ENCODE results near the gene MYH7.
"Not testable (repeated sequence)": the region's sequence is repeated elsewhere in the genome, so short reads cannot be mapped to it uniquely, and the experiment has no call there.

The MYH7 gene

DNA sequence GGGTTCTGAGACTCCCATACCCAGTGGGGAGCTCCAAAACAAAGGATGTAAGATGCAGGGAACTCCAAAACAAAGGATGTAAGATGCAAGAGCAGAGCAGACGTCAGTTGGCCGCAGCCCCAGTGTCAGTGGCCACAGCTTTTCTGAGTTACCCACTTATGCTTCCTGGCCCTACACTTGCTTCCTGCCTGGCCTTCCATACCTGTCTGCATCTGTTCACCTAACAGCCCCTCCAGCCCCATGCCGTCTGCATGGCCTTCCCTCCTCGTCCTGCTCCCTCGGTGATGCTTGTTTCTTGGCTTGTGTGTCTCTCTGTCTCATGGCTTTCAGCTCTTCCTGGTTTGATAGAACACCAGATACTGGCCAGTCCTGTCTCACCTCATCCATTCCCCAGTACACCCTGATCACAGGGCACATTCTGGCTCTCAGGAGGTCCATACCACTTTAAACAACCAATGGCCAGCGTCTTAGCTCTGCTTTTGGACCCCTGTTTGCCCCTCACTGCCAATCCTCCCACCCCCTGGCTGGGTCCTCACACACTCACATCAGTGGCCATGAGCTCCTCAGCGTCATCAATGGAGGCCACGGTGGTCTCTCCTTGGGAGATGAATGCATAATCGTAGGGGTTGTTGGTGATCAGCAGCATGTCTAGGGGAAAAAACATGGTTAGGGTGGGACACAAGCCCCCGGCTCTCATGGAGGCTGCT lies 5.3 kb downstream of the MYH7 start:
- no peak for DNase-seq

DNA sequence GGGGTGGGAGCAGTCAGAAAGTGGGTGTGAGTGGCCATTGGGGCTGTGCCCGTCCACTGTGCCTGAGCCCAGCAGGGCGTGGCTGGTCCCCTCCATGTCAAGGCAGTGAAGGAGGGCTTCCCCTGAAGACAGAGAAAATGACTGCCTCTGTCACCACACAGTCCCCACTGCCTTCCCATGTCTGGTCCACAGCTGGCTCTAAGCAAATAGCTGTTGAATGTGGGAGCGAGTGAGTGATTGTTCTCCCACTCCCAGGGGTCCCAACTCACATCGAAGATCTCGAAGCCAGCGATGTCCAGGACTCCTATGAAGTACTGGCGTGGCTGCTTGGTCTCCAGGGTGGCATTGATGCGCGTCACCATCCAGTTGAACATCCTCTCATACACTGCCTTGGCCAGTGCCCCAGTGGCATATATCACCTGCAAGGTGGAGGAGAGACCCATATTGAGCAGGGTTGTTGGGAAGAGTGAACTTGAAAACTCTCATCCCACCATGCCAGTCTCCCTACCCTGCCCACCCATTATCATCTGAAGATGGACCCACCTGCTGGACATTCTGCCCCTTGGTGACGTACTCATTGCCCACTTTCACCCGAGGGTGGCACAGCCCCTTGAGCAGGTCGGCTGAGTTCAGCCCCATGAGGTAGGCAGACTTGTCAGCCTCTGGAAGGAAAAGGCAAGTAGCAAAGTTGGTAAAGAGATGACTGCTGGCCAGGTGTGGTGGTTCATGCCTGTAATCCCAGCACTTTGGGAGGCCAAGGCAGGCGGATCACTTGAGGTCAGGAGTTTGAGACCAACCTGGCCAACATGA lies 6.6 kb downstream of the MYH7 start:
- no peak for DNase-seq

DNA sequence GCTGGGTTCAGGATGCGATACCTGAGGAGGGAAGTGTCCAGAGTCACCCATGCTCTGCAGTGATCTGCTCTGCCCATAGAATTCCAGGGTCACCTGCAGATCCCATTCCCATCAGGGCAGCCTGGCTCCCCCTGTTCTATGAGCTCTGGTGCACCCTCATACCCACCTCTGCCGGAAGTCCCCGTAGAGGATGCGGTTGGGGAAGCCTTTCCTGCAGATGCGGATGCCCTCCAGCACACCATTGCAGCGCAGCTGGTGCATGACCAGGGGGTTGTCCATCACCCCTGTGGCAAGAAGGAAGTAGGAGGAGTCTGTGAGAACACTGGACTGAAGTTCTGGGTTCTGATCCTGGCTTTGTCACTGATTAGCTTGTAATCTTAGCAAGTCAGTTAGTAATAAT lies 9.7 kb downstream of the MYH7 start:
- DNase-seq = not testable (repeated sequence)

DNA sequence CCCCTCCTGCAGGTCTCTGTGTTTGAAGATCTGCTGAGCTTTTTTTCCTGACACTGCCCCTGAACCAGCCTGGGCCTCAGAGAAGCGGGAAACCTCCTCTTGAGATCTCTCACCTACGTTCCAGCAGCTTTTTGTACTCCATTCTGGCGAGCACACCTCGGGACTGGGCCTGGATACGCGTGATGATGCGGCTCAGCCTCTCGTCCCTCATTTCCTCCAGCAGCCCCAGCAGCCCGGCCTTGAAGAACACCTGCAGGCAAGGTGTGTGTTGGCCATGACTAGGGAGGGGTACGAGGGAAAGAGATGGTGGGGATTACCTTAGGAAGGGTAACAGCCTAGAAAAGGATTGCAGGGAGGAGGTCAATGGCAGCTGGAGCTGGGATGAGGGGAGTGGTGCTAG lies 10.3 kb downstream of the MYH7 start:
- DNase-seq = no peak

DNA sequence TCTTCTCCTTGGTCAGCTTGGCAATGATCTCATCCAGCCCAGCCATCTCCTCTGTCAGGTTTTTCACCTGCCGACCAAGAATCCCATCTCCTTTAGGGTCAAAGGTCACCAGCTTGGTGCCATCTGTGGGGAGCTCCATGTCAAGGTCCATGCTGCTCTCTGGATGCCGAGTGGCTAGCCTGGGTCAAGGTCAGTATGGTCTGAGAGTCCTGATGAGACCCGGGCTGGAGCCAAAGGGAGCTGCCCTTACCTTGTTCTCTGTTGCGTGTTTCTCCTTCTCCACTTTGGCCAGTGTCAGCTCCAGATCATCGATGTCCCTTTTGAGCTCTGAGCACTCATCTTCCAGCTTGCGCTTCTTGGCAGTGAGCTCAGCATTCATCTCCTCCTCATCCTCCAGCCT lies 11.8 kb downstream of the MYH7 start:
- DNase-seq = no peak

DNA sequence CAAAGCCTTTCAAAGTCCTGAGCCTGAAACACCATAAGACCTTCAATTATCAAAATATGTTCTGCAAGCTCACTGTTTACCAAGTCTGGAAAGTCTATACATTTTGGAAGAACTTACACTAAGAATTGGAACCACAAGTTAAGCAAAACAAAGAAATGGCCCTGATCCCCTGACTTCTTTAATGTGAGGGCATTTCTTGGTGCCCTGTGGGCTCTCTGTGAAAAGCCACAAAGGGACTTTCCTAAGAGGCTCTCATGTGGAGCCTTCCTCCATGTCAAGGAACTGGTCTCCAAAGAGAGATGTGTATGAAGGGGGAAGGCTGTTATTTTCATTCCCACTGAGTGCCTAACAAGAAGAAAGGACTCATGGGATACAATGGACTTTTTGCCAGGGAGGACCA lies 13.9 kb downstream of the MYH7 start:
- DNase-seq = no peak

DNA sequence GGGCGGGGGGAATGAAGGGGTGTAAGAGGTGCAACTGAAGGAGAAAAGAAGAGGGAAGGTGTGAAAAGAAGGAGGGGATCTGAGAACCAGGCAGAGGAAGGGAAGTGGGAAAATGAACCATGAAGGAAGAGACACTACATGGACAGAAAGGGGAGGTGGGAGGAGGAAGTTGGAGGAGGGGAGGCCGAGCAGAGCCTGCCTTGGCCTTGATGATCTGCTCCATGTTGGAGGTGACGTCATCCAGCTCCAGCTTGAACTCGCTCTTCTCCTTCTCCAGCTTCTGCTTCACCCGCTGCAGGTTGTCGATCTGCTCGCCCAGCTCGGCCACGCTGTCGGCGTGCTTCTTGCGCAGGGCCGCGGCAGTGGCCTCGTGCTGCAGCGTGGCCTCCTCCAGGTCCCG lies 15.8 kb downstream of the MYH7 start:
- not testable (repeated sequence) for DNase-seq

DNA sequence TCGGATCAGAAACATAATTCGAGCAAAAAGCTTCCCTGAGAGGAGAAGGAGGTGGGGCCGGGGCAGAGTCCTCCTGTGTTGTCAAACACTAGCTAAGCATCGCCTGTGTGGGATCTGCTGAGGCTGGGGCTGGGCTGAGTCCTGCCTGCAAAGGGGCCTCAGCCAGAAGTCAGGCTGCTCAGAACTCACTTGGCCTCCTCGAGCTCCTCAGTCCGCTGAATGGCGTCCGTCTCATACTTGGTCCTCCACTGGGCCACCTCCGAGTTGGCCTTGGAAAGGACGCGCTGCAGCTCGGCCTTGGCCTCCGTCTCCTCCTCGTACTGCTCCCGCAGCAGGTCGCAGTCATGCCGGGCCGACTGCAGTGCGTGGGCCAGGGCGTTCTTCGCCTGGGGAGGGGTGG lies 17.4 kb downstream of the MYH7 start:
- no peak for DNase-seq

DNA sequence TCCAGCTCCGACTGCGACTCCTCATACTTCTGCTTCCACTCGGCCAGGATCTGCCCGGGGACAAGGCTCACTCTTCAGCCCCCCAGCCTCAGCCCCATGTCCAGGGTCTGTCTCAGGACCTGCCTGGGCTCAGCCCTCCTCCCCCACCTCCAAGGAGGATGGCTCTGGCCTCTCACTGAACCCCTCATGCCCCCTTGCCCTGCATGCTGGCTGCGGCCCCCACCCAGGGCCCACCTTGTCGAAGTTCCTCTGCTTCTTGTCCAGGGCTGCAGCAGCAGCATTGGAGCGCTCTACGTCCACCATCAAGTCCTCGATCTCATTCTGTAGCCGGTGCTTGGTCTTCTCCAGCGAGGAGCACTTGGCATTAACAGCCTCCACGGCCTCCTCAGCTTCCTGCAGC lies 18.2 kb downstream of the MYH7 start:
- not testable (repeated sequence) for DNase-seq

DNA sequence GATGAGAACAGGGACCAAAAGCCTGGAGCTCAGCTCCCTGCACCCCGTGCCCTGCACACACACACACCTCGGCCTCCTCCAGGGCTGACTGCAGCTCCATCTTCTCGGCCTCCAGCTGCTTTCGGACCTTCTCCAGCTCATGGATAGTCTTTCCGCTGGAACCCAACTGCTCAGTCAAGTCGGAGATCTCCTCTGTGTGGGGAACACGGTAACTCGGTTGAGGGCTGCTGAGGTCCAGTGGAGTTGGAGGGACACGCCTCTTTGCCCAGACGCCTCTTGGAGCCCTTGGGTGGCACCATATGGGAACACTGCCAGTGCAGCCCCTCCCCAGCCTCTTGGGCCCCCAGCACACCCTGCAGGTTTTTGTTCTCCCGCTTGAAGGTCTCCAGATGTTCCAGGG lies 18.7 kb downstream of the MYH7 start:
- DNase-seq = no peak

DNA sequence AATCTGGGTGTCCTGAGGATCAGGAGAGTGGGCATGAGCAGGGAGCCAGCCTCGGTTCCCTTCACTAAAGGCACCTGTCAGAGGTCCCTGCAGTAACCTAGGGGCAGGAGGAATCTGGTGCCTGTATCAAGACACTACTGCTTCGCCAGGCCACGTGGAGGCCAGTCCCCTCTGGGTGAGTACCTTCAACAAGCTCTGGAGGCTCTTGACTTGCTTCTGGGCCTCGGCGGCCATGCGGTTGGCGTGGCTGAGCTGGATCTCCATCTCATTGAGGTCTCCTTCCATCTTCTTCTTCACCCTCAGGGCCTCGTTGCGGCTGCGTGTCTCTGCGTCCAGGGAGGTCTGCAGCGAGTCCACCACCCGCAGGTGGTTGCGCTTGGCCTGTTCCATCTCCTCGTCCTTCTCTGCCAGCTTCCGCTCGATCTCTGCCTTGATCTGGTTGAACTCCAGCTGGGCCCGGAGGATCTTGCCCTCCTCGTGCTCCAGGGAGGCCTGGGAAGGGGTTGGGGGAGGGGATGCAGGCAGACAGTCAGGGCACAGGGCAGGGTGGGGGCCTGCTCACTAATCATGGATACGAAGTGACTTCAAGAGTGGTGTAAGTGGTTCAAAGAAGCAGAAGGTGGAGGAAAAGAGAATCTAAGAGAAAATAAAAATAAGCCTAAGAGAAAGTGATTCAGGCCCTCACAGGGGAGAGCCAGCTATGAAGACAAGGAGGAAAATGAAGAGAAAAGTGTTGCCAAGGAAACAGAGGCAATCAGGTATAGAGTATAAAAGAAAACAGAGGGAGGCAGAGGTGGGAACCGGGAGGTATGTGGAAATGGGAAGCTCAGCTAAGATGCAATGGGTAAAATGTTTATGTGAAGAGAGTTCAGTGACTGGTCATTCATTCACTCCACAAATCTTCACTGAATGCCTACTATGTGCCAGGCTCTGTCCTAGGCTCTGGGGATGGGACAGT lies 19.4 kb downstream of the MYH7 start:
- DNase-seq = no peak

DNA sequence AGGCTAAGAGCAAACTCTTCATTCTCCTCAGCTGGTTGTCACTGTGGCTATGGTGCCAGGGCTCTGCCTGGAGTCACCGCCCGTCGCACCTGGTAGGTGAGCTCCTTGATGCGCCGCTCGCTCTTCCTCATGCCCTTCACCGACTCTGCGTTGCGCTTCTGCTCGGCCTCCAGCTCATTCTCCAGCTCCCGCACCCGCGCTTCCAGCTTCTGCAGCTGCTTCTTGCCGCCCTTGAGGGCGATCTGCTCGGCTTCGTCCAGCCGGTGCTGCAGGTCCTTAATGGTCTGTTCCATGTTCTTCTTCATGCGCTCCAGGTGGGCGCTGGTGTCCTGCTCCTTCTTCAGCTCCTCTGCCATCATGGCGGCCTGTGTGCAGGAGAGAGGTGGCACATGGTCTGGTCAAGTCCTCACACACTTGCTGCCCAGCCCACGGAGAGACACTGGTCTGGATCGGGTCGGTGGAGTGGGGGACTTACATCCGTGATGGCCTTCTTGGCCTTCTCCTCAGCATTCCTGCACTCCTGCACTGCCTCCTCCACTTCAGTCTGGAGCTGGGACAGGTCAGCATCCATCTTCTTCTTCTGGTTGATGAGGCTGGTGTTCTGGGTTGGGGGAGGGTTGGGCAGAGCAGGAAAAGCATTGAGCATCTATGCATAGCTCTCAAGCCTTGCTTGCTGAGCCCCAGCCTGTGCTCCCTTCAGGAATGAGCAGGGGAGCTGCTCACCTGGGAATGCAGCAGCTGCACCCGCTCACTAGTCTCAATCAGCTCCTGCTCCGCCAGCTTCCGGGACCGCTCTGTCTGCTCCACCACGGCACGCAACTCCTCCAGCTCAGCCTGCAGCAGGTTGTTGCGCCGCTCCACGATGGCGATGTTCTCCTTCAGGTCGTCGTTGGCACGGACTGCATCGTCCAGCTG lies 20.3 kb downstream of the MYH7 start:
- DNase-seq = no peak

DNA sequence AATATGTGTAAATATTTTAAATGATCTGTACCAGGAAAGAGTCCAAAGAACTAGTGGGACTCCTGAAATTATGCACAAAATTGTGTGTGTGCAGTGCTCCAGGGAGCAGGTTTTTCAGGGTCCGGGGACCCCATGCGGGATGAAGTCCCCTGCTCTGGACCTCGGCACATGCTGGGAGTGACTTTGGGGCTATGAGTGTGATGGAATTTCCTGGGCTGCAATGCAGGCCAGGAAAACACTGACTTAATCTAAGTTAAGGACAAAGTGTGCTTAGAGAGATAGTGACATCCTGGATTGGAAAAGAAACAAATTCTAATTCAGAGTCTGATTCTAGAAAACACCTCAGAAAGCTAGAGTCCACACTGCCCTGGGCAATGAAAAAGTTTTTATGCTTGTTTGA lies 21.2 kb downstream of the MYH7 start:
- no peak for DNase-seq

DNA sequence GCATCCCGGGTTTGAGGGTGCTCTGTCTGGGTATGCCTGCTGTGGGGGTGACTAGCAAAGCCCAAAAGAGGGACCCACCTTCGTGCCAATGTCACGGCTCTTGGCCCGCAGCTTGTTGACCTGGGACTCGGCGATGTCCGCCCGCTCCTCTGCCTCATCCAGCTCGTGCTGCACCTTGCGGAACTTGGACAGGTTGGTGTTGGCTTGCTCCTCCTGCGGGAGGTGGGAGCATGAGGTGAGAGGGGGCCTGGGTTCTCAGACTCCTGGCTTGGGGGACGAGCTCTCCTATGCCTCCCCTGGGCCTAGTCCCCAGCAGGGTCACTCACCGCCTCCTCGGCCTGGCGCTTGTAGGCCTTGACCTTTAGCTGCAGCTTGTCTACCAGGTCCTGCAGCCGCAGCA lies 21.8 kb downstream of the MYH7 start:
- DNase-seq = no peak

DNA sequence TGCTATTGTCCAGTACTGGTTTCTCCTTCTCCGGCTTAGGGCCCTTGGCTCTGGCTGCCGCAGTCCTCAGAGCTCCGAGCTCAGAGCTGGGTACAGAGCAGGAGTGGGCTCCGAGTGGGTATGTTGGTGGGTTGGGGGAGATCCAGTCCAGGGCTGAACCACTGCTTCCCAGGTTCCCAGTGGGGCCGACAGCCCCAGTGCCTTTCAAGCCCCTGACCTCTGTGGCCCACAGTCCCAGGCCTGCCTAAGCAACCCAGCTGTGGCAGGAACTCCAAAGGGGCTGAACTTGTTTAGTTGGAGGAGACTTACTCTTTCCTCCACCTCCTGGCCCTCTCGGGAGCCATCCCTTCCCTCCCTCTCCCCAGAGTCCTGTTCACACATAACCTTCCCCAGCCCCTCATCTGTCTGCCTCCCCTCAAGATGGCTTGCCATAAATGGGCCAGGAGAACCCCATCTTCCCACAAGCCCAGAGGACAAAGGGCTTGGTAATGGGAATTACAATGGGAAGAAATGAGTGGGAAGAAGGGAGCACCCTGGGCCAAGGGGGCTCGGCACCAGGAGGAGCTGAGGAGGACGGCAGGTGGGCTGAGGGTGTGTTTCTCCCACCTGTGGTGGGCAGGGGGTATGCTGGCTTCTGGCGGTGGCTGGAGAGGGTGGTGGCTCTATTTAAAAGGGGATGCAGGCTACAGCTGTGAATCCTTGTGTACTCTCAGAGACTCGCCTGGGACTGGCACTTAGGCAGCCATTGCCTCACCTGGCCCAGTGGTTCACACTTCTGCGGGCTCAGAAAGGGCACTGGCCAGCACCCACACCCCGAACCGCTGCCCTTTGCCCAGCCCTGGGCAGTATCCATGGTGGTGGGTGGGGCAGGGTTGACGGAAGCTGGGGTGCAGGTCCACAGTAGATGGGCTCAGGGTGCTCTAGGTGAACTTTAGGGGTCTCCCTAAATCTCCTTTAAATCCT lies 23.6 kb downstream of the MYH7 start:
- DNase-seq = no peak

DNA sequence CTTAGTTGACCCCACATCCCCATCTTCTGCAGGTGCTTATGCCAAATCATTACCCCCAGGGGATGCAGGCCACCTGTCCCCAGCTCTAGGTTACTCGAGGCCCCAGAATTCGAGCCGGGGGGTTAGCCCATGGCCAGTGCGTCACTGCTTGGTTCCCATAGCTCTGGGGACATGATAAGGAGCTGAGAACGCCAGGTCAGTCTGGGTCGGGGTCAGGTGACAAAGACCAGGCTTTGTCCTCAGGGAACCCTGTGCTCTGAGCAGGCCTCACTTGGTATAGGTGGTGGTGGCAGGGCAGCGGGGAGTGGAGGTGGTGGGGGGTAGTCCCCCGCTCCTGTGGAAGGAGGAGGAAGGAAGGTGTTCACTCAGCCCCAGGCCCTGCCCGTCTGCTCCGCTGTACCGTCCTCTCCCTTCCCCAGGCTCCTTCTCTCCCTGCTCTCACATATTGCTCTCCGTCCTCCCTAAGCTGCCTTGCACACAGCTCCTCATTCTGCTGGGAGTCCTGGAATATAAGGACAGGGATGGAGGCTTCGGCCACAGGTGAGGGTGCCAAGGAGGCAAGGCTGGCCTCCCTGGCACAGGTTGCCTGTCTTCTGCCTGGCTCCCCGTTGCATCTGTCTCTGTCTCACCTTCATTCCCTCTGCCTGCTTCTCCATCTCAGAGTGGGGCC lies 25.4 kb downstream of the MYH7 start:
- DNase-seq = no peak

DNA sequence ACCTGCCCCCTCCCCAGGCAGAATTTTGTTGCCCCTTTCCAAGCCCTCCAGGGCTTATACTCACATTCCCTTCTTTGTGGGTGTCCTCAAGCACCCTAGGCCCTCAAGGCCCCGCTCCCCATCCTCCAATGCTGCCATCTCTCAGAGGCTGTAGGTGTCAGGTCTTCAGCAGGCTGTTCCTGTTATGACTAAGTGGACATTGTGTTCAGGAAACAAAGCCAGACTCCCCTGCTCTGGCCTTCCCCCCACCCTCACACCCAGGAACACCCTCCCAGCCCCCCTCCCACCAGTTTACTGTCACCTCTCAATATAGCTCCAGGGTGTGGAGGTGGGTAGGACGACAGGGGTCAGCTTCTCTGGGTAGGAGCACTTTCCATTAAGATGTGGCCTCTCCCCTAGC lies 26.0 kb downstream of the MYH7 start:
- no peak for DNase-seq

DNA sequence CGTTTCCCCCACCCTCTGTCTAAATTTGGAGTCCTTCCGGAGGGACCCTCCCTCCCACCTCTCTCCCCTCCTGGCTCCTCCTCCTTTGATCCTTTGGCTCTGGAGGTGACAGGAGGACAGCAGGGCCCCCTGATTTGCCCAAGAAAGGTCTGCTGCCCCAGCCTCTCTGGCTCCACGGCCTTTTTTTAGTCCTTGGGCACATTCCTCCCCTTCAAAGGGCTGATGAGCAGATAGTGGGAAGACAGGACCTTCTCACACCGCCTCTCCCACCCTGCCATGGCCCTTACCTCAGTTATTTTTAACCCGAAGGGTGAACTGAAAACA lies 27.2 kb downstream of the MYH7 start:
- no peak for DNase-seq

DNA sequence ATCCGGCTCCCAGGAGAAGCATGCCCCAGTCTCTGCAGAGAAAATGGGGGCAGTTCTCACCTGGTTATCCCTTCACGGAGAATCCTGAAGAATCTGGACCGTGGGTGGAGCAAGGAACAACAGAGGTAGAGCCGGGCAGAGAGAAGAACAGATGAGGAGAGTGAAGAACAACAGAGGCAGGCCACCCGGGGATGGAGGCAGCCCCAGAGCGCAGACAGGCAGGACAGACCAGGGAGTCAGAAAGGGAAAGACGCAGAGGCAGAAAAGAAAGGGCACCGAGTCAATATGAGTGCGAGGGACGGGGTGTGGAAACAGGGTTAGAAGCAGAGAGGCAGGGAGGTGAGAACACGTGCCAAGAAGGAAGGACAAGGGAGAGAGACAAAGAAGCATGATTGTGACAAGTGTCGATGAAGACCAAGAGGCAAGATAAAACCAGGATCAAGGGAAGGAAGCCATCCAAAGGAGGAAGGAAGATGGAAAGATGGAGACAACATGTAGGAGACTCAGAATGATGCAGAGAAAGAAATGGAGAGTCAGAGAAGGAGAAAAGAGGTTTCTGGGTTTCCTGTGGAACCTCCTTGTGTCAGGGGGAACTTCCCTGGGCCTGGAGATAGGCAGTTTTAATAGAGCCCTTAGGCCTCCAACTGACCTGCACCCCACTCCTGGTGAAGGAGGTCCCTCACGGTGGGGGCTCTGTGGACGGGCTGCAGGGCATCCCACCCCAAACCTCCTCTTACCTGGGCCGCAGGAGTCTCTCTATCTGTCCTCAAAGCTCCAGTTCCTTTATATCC lies 27.7 kb downstream of the MYH7 start, which contains the start of gene MYH6:
Gene MYH6, minus strand, starts transcription at position 758 of the 791 bp plus-strand sequence. CDS start 1,050 bp downstream, outside the sequence.
- no peak for DNase-seq

Measured in left hindlimb (tissue), 1 donor.